PC-3 (cell line): ENCODE measurements around the gene C1QTNF2. TPM values are rescaled to one million over a fixed set of nuclear protein-coding genes. Genes with fewer than 3 reads are reported as not detected.

Experiments used
- ATAC-seq: fragments of 200-7000 bp; cut with Tn5 transposase; 2 replicates; pipeline ENCODE4 v1.9.1; 2020; ENCODE audit warnings: mild to moderate bottlenecking, moderate library complexity
- BruUV-seq: library from RNA; stranded (reverse); fragments of 400-500 nt; replicated peaks from 2 replicates; lab custom pipeline; 2021; lab: Mats Ljungman, UMichigan
- CTCF ChIA-PET: fragments of 300-600 bp; sonication (Branson Sonifier 250); formaldehyde crosslinking; loops from one replicate; lab custom pipeline; 2022; ENCODE audit warnings: antibody characterized with exemption; lab: Charles Lee
- POLR2A ChIA-PET: fragments of 300-600 bp; sonication (Branson Sonifier 250); formaldehyde crosslinking; loops from one replicate; lab custom pipeline; 2022; ENCODE audit warnings: antibody characterized with exemption; ENCODE audit not compliant: unreplicated experiment; lab: Charles Lee
- DNase-seq: peaks from one replicate; pipeline ENCODE4 v3.0.0-alpha.2; 2015
- H2AFZ ChIP-seq: fragments of 300-600 bp; sonication (generic); 2 replicates; pipeline ENCODE4 v1.6.0; 2016; ENCODE audit warnings: antibody characterized with exemption, low read length
- H3F3A ChIP-seq: fragments of 300-600 bp; sonication (generic); one replicate; pipeline ENCODE4 v1.6.0; 2017; ENCODE audit warnings: antibody characterized with exemption, low read length, control low read depth, mild to moderate bottlenecking; ENCODE audit not compliant: unreplicated experiment
- H3K27ac ChIP-seq: fragments of 300-600 bp; sonication (generic); 2 replicates; pipeline ENCODE4 v1.5.1; 2016; ENCODE audit warnings: mild to moderate bottlenecking, low read length
- H3K27me3 ChIP-seq: fragments of 300-600 bp; sonication (generic); 2 replicates; pipeline ENCODE4 v1.6.1; 2016; ENCODE audit warnings: low read length, mixed read lengths
- H3K36me3 ChIP-seq: fragments of 300-600 bp; sonication (generic); 2 replicates; pipeline ENCODE4 v1.6.1; 2016; ENCODE audit warnings: low read depth, mixed run types, low read length, mixed read lengths
- H3K4me1 ChIP-seq: fragments of 300-600 bp; sonication (generic); 2 replicates; pipeline ENCODE4 v1.5.1; 2016; ENCODE audit warnings: low read length; ENCODE audit not compliant: insufficient read depth
- H3K4me2 ChIP-seq: fragments of 300-600 bp; sonication (generic); 2 replicates; pipeline ENCODE4 v1.6.0; 2016; ENCODE audit warnings: low read length
- H3K4me3 ChIP-seq: fragments of 300-600 bp; sonication (generic); 2 replicates; pipeline ENCODE4 v1.5.1; 2016; ENCODE audit warnings: mild to moderate bottlenecking, low read length, mixed read lengths
- H3K79me2 ChIP-seq: fragments of 300-600 bp; sonication (generic); 2 replicates; pipeline ENCODE4 v1.6.1; 2017; ENCODE audit warnings: low read length, mixed read lengths
- H3K9ac ChIP-seq: fragments of 300-600 bp; sonication (generic); 2 replicates; pipeline ENCODE4 v1.6.0; 2016; ENCODE audit warnings: mild to moderate bottlenecking, low read length
- H3K9me2 ChIP-seq: fragments of 300-600 bp; sonication (generic); replicated peaks from 2 replicates; pipeline ENCODE4 v1.6.1; 2016; ENCODE audit warnings: mixed run types, low read length, mixed read lengths
- H3K9me3 ChIP-seq: fragments of 300-600 bp; sonication (generic); 2 replicates; pipeline ENCODE4 v1.6.1; 2016; ENCODE audit warnings: low read length, mixed read lengths
- H4K20me1 ChIP-seq: fragments of 300-600 bp; sonication (generic); 2 replicates; pipeline ENCODE4 v1.6.1; 2016; ENCODE audit warnings: low read length, mixed read lengths
- CTCF ChIP-seq: fragments of 300-600 bp; sonication (generic); conservative IDR thresholded peaks from 2 replicates; pipeline ENCODE4 v1.5.1; 2017; ENCODE audit warnings: antibody characterized with exemption, low read depth, mild to moderate bottlenecking, low read length
- EZH2 ChIP-seq: fragments of 300-600 bp; sonication (generic); IDR thresholded peaks from one replicate; pipeline ENCODE4 v1.6.1; 2017; ENCODE audit warnings: antibody characterized with exemption, mild to moderate bottlenecking, low read length; ENCODE audit not compliant: unreplicated experiment
- EZH2phosphoT487 ChIP-seq: fragments of 300-600 bp; sonication (generic); IDR thresholded peaks from 2 replicates; pipeline ENCODE4 v1.6.1; 2018; ENCODE audit warnings: mild to moderate bottlenecking, antibody characterized with exemption, low read length, borderline replicate concordance
- intact Hi-C: fragments of 100-400 bp; cut with micrococcal nuclease; formaldehyde crosslinking; loops from 2 replicates; pipeline ENCODE4 v1.9.0; 2023
- total RNA-seq: library from RNA; depleted of rRNA; stranded (reverse); fragments of >200 nt; gene quantifications from 2 replicates; pipeline ENCODE4 v1.2.3, GENCODE V29; 2014

C1QTNF2 gene
- total RNA-seq, 1 experiment from 2014 or later = 0.04 TPM

DNA sequence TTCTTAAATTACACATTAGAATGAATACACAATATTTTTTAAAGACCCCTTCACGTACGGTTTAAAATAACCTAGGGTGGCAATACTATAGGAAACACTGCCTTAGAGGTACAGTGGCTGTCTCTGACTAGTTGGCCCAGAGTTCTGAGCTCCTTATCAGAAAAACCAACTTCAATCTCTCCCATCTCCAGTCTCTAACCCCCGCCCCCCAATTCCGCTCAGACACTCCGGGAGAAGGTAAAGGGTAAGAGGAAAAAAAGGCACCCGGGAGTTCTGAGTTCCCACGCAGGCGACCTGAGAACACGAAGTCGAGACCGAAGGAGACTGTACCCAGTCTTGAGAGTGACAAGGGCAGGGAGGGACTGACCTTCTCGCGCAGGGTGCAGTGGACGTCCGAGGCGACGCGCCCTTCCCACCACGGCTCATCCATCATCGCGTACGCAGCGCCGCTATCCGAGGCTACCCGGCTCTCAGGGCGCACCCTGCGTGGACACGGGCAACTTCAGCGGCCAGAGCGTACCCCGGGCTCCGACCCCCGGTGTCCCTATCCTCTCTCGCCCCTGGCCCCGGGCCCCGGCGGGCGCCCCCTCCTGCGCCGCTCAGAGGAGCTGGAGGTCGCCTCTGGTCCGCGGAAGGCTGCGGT is 58.8 kb downstream of the C1QTNF2 start:
- BruUV-seq = no TSS peak
- no peaks in the 10 kb centered on the region for H3K9me2 ChIP-seq
- H4K20me1 ChIP-seq = no peaks in the 10 kb centered on the region
- H3F3A ChIP-seq = peaks cover 4% of the 10 kb centered on the region
- no peak overlapping the region for H3K27ac ChIP-seq
- peak overlapping the region; percentile 56 for H3K9ac ChIP-seq
- peaks cover 28% of the 10 kb centered on the region for H3K4me1 ChIP-seq
- H3K36me3 ChIP-seq = no peaks in the 10 kb centered on the region
- ChIA-PET CTCF (interaction anchor here (1.1 kb wide), 1 partner anchor 34 kb away, joined by 16 read pairs; no protein-coding TSS in a partner anchor), POLR2A (interaction anchor here (0.6 kb wide), 2 partner anchors 48 to 304 kb away, joined by 3 to 24 read pairs; no protein-coding TSS in a partner anchor)
- H2AFZ ChIP-seq = peak overlapping the region; percentile 66
- no peak for DNase-seq
- intact Hi-C loops = no loop called here
- ATAC-seq = no peak
- H3K4me3 ChIP-seq = peak overlapping the region; percentile 75
- peaks cover 26% of the 10 kb centered on the region for H3K79me2 ChIP-seq
- H3K4me2 ChIP-seq = peak overlapping the region; percentile 70
- H3K9me3 ChIP-seq = no peaks in the 10 kb centered on the region
- no peaks in the 10 kb centered on the region for H3K27me3 ChIP-seq
- no peak for TF ChIP-seq EZH2
- TF ChIP-seq EZH2phosphoT487 = no peak
- no peak for TF ChIP-seq CTCF

- BruUV-seq = no TSS peak
- DNase-seq = no peak
- TF ChIP-seq EZH2 (no peak), CTCF (no peak), EZH2phosphoT487 (no peak)
- no peak for ATAC-seq
- Histone ChIP-seq H3K9me3 (no peaks in the 10 kb centered on the region), H3K27me3 (no peaks in the 10 kb centered on the region), H3K9me2 (no peaks in the 10 kb centered on the region), H3K79me2 (peaks cover 26% of the 10 kb centered on the region), H3F3A (peaks cover 3% of the 10 kb centered on the region), H4K20me1 (no peaks in the 10 kb centered on the region), H3K4me2 (peak overlapping the region; percentile 70), H2AFZ (no peak overlapping the region), H3K36me3 (no peaks in the 10 kb centered on the region), H3K4me1 (peaks cover 22% of the 10 kb centered on the region), H3K9ac (no peak overlapping the region), H3K27ac (no peak overlapping the region), H3K4me3 (peak overlapping the region; percentile 75; the same call in 1 of the 2 replicates)
- ChIA-PET POLR2A (no interaction called here), CTCF (no interaction called here)
- intact Hi-C loops = no loop called here
Measured at GRCh38 chr5:160310552-160311295, 59.7 kb downstream of the C1QTNF2 start.

- no peak overlapping the region for H3K9ac ChIP-seq
- peaks cover 16% of the 10 kb centered on the region for H3K4me1 ChIP-seq
- H3K4me3 ChIP-seq = 0 out of 2 replicates have a peak overlapping the region, but pooled peaks have one; percentile 75
- no peak overlapping the region for H3K4me2 ChIP-seq
- no peak overlapping the region for H3K27ac ChIP-seq
- H3F3A ChIP-seq = no peaks in the 10 kb centered on the region
- H3K9me3 ChIP-seq = no peaks in the 10 kb centered on the region
- H2AFZ ChIP-seq = no peak overlapping the region
- no TSS peak for BruUV-seq
- H3K9me2 ChIP-seq = no peaks in the 10 kb centered on the region
- DNase-seq = no peak
- POLR2A ChIA-PET = no interaction called here
- TF ChIP-seq EZH2 (no peak), EZH2phosphoT487 (no peak), CTCF (no peak)
- CTCF ChIA-PET = no interaction called here
- H3K36me3 ChIP-seq = no peaks in the 10 kb centered on the region
- intact Hi-C loops = no loop called here
- H3K79me2 ChIP-seq = peaks cover 26% of the 10 kb centered on the region
- ATAC-seq = no peak
- no peaks in the 10 kb centered on the region for H4K20me1 ChIP-seq
- H3K27me3 ChIP-seq = no peaks in the 10 kb centered on the region
Measured at GRCh38 chr5:160310140-160310539, 60.3 kb downstream of the C1QTNF2 start.
